Psoas muscle (tissue), 8 donors: ENCODE measurements around the gene RPTOR. TPM values are rescaled to one million over a fixed set of nuclear protein-coding genes. Genes with fewer than 3 reads are reported as not detected.
A peak's percentile ranks its signal among the peaks of the same experiment; 100 is the strongest.

Experiments used
- ATAC-seq, 4 donors: fragments of 200-7000 bp; cut with Tn5 transposase; one replicate each; pipeline ENCODE4 v1.9.1; 2020; ENCODE audit warnings: moderate library complexity in 3 of 4, mild to moderate bottlenecking in 2 of 4
- DNase-seq, 2 donors: peaks; one replicate each; pipeline ENCODE4 v3.0.0-alpha.2; 2020
- H3K27ac ChIP-seq: fragments of 200-600 bp; one replicate; pipeline ENCODE4 v1.8.0; 2022
- H3K27me3 ChIP-seq, 3 donors: fragments of 200-600 bp in 1 of 3; one replicate each; pipeline versions ENCODE4 v1.6.1 to v1.8.0; 2013 to 2022; ENCODE audit warnings: low read length in 2 of 3, mild to moderate bottlenecking in 2 of 3, moderate library complexity in 1 of 3; ENCODE audit not compliant: insufficient read depth in 3 of 3
- H3K36me3 ChIP-seq, 2 donors: fragments of 200-600 bp in 1 of 2; one replicate each; pipeline versions ENCODE4 v1.6.1 to v1.8.0; 2013 to 2022; ENCODE audit warnings: low read depth in 1 of 2, mild to moderate bottlenecking in 1 of 2, moderate library complexity in 1 of 2; ENCODE audit not compliant: insufficient read depth in 1 of 2
- H3K4me1 ChIP-seq: fragments of 200-600 bp; one replicate; pipeline ENCODE4 v1.8.0; 2022
- H3K4me3 ChIP-seq: fragments of 200-600 bp; one replicate; pipeline ENCODE4 v1.8.0; 2022; ENCODE audit warnings: mild to moderate bottlenecking
- H3K9me3 ChIP-seq: fragments of 200-600 bp; one replicate; pipeline ENCODE4 v1.8.0; 2022
- CTCF ChIP-seq: fragments of 200-600 bp; IDR thresholded peaks from one replicate; pipeline ENCODE4 v1.8.0; 2022; ENCODE audit warnings: antibody characterized with exemption
- WGBS, 3 donors: extraction: QIAGEN DNeasy Blood & Tissue Kit; methylation state at CpG; one replicate each; pipeline versions ENCODE4 v1.1.6 to v1.1.7; 2013; 5-methylcytosine and 5-hydroxymethylcytosine counted together
- intact Hi-C, 2 donors: fragments of 100-400 bp; cut with DNase I; formaldehyde crosslinking; loops; one replicate each; pipeline versions ENCODE4 v1.11.0 to v1.14.2; 2022
- polyA plus RNA-seq, 3 donors: library from polyadenylated mRNA; stranded (reverse); fragments of 200-250 nt; gene quantifications; one replicate each; pipeline ENCODE4 v1.2.3, GENCODE V29; 2013
- total RNA-seq, 4 donors: library from RNA; stranded (reverse); fragmentation: NEBNext Ultra II Directional in 2 of 4; extraction: Animal tissue kit (Norgen Biotek cat#: 25700) in 2 of 4; gene quantifications; one replicate each; pipeline versions ENCODE4 v1.2.1 to v1.2.4, GENCODE V29; 2021 to 2023
- donor health status: healthy with polysubstance abuse.
- donor health status: DM: no; HTN: no; CAD: no; lungs with moderate emphysema.
- donor health status: Bipolar disorder and iron deficiency.
- donor health status: healthy.
- donor health status: DM: yes; HTN: yes; CAD: no.
- donor health status: DM: no; HTN: no; CAD: no.
- donor health status: DM: no; HTN: no; CAD: no.
- donor health status: DM: yes; HTN: yes; CAD: no.

The RPTOR gene
- total and polyA plus RNA-seq, 7 donors, result 13.6 to 82.2 (median 32.5) TPM

- H3K27ac ChIP-seq, result no peak overlapping the region
- peaks cover 0 to 57% of the 10 kb centered on the region in 2 donors for H3K36me3 ChIP-seq
- no peak for TF ChIP-seq CTCF
- no peaks in the 10 kb centered on the region for H3K9me3 ChIP-seq
- no peak overlapping the region for H3K4me3 ChIP-seq
- DNase-seq (peak in 1 of 2 donors; percentile 32), ATAC-seq (no peak)
- no peaks in the 10 kb centered on the region for H3K4me1 ChIP-seq
- intact Hi-C loops, result loop anchor here in 1 of 2 donors (10.0 kb wide), 1 partner anchor 209 kb away; no protein-coding TSS in a partner anchor
- WGBS, 3 donors, result 95 to 96% (median 95%) methylated on average over 22 of the region's 22 CpGs
- H3K27me3 ChIP-seq, result no peaks in the 10 kb centered on the region
Observed at GRCh38 chr17:80885947-80886582, 341.4 kb downstream of the RPTOR start.

GRCh38 chr17:80886641-80887573 lies 342.3 kb downstream of the RPTOR start:
- H3K36me3 ChIP-seq, result peaks cover 0 to 55% of the 10 kb centered on the region in 2 donors
- no peaks in the 10 kb centered on the region for H3K27me3 ChIP-seq
- DNase-seq, result peak in 1 of 2 donors; percentile 47
- no peak for ATAC-seq
- no peaks in the 10 kb centered on the region for H3K9me3 ChIP-seq
- WGBS, 3 donors, result 93 to 94% (median 94%) methylated on average over 41 to 42 of the region's 42 CpGs
- H3K4me3 ChIP-seq, result no peak overlapping the region
- H3K4me1 ChIP-seq, result no peaks in the 10 kb centered on the region
- no peak overlapping the region for H3K27ac ChIP-seq
- no peak for TF ChIP-seq CTCF
- intact Hi-C loops, result loop anchor here in 1 of 2 donors (10.0 kb wide), 1 partner anchor 208 kb away; no protein-coding TSS in a partner anchor

GRCh38 chr17:80887639-80888175 lies 343.1 kb downstream of the RPTOR start:
- no peaks in the 10 kb centered on the region for H3K27me3 ChIP-seq
- H3K36me3 ChIP-seq, result peaks cover 0 to 55% of the 10 kb centered on the region in 2 donors
- ATAC-seq, result no peak
- H3K4me3 ChIP-seq, result no peak overlapping the region
- 91 to 95% (median 91%) methylated on average over 10 of the region's 10 CpGs for WGBS, 3 donors
- intact Hi-C loops, result loop anchor here in 1 of 2 donors (10.0 kb wide), 1 partner anchor 207 kb away; no protein-coding TSS in a partner anchor
- peak in 1 of 2 donors; percentile 7 for DNase-seq
- H3K4me1 ChIP-seq, result no peaks in the 10 kb centered on the region
- no peak for TF ChIP-seq CTCF
- H3K9me3 ChIP-seq, result no peaks in the 10 kb centered on the region
- no peak overlapping the region for H3K27ac ChIP-seq

GRCh38 chr17:80888276-80889160 lies 343.9 kb downstream of the RPTOR start:
- H3K4me1 ChIP-seq, result no peaks in the 10 kb centered on the region
- H3K27ac ChIP-seq, result no peak overlapping the region
- no peak overlapping the region for H3K4me3 ChIP-seq
- no peak for TF ChIP-seq CTCF
- no peaks in the 10 kb centered on the region for H3K27me3 ChIP-seq
- no peak for ATAC-seq
- WGBS, 3 donors, result 93 to 95% (median 94%) methylated on average over 23 to 24 of the region's 24 CpGs
- H3K36me3 ChIP-seq, result peaks cover 0 to 53% of the 10 kb centered on the region in 2 donors
- peak in 1 of 2 donors; percentile 45 for DNase-seq
- intact Hi-C loops, result loop anchor here in 1 of 2 donors (10.0 kb wide), 1 partner anchor 206 kb away; no protein-coding TSS in a partner anchor
- H3K9me3 ChIP-seq, result no peaks in the 10 kb centered on the region
